SU-DHL-6 (cell line): Measurements from ENCODE around the gene PCDHGC5.

Experiments
- CTCF ChIP-seq: fragments of 200-600 bp; sonication (generic); IDR thresholded peaks from one replicate; pipeline ENCODE4 v1.5.1; 2017; ENCODE audit warnings: antibody characterized with exemption, mild to moderate bottlenecking, low read length, moderate library complexity; ENCODE audit not compliant: insufficient read depth, poor library complexity, severe bottlenecking
- EZH2phosphoT487 ChIP-seq: fragments of 200-600 bp; sonication (generic), shearing (Covaris generic); conservative IDR thresholded peaks from 2 replicates; pipeline ENCODE4 v1.6.1; 2018; ENCODE audit warnings: mild to moderate bottlenecking, antibody characterized with exemption, low read length, moderate library complexity, mixed read lengths

- TF ChIP-seq CTCF (no peak), EZH2phosphoT487 (no peak)
Measured at GRCh38 chr5:141503681-141504080, 14.8 kb downstream of the PCDHGC5 start.
